ENCODE results near the gene DNAJC22. TPM values are rescaled to one million over a fixed set of nuclear protein-coding genes. Genes with fewer than 3 reads are reported as not detected.
"Not testable (repeated sequence)": the region's sequence is repeated elsewhere in the genome, so short reads cannot be mapped to it uniquely, and the experiment has no call there.

Gene DNAJC22
- total and polyA plus RNA-seq, 2 experiments from 2014 or later = 17.8 to 28.3 TPM

DNA sequence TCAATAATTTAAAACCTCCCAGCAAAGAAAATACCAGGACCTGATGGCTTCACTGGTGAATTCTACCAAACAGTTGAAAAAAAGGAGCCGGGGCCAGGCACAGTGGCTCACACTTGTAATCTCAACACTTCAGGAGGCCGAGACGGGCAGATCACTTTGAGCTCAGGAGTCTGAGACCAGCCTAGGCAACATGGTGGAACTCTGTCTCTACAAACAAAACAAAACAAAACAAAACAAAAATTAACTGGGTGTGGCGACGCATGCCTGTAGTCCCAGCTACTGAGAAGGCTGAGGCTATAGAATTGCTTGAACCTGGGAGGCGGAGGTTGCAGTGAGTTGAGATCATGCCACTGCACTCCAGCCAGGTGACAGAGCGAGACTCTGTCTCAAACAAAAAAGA lies 37.3 kb upstream of the DNAJC22 start:
- H3K9me2 ChIP-seq (replicated peaks; ENCODE audit: insufficient read depth) = no peaks in the 10 kb centered on the region
- H3K4me2 ChIP-seq = no peak overlapping the region
- no peak overlapping the region for H2AFZ ChIP-seq
- H3K27me3 ChIP-seq = peaks cover 6% of the 10 kb centered on the region
- no peaks in the 10 kb centered on the region for H3K36me3 ChIP-seq (replicated peaks; ENCODE audit: insufficient read depth, low read depth)
- H3K27ac ChIP-seq = no peak overlapping the region
- H3K79me2 ChIP-seq = no peaks in the 10 kb centered on the region
- H3K9me3 ChIP-seq (ENCODE audit: low read depth) = no peaks in the 10 kb centered on the region
- H3K4me3 ChIP-seq = no peak overlapping the region
- no peaks in the 10 kb centered on the region for H4K20me1 ChIP-seq (ENCODE audit: insufficient read depth, poor library complexity, severe bottlenecking)
- H3K4me1 ChIP-seq (ENCODE audit: insufficient read depth) = no peaks in the 10 kb centered on the region
- TF ChIP-seq CTCF (IDR thresholded peaks at IDR 0.05; ENCODE audit: poor library complexity) (no peak), EZH2 (IDR thresholded peaks at IDR 0.05; ENCODE audit: borderline replicate concordance) (no peak), EZH2phosphoT487 (IDR thresholded peaks at IDR 0.05; ENCODE audit: low read depth, severe bottlenecking, unreplicated experiment) (no peak)
- DNase-seq (ENCODE audit: low spot score) = no peak
- WGBS (ENCODE audit: low lambda C conversion rate, missing lambda C conversion rate) = 91% methylated on average over 7 of the region's 7 CpGs

- 67% methylated on average over 3 of the region's 3 CpGs for WGBS (ENCODE audit: low lambda C conversion rate, missing lambda C conversion rate)
- H3K79me2 ChIP-seq; H3K27me3 ChIP-seq; H3K9me2 ChIP-seq (replicated peaks; ENCODE audit: insufficient read depth); H3K4me1 ChIP-seq (ENCODE audit: insufficient read depth); H3K9me3 ChIP-seq (ENCODE audit: low read depth); H3K4me3 ChIP-seq; H3K27ac ChIP-seq; H3K4me2 ChIP-seq; DNase-seq (ENCODE audit: low spot score); H3K36me3 ChIP-seq (replicated peaks; ENCODE audit: insufficient read depth, low read depth); H4K20me1 ChIP-seq (ENCODE audit: insufficient read depth, poor library complexity, severe bottlenecking); H2AFZ ChIP-seq: not testable (repeated sequence)
Observed at GRCh38 chr12:49310451-49311000, 36.2 kb upstream of the DNAJC22 start.

- H3K27me3 ChIP-seq = no peaks in the 10 kb centered on the region
- WGBS (ENCODE audit: low lambda C conversion rate, missing lambda C conversion rate) = 71% methylated on average over 1 of the region's 1 CpG
- no peaks in the 10 kb centered on the region for H4K20me1 ChIP-seq (ENCODE audit: insufficient read depth, poor library complexity, severe bottlenecking)
- H3K9me2 ChIP-seq (replicated peaks; ENCODE audit: insufficient read depth) = no peaks in the 10 kb centered on the region
- no peak overlapping the region for H3K4me2 ChIP-seq
- no peaks in the 10 kb centered on the region for H3K9me3 ChIP-seq (ENCODE audit: low read depth)
- H3K27ac ChIP-seq = no peak overlapping the region
- no peak overlapping the region for H2AFZ ChIP-seq
- H3K79me2 ChIP-seq = no peaks in the 10 kb centered on the region
- H3K36me3 ChIP-seq (replicated peaks; ENCODE audit: insufficient read depth, low read depth) = no peaks in the 10 kb centered on the region
- no peak for DNase-seq (ENCODE audit: low spot score)
- no peak overlapping the region for H3K4me3 ChIP-seq
- TF ChIP-seq EZH2phosphoT487 (IDR thresholded peaks at IDR 0.05; ENCODE audit: low read depth, severe bottlenecking, unreplicated experiment) = no peak
- no peak for TF ChIP-seq EZH2 (IDR thresholded peaks at IDR 0.05; ENCODE audit: borderline replicate concordance)
- TF ChIP-seq CTCF (IDR thresholded peaks at IDR 0.05; ENCODE audit: poor library complexity) = no peak
- H3K4me1 ChIP-seq (ENCODE audit: insufficient read depth) = no peaks in the 10 kb centered on the region
Observed at GRCh38 chr12:49314811-49315210, 31.9 kb upstream of the DNAJC22 start.

DNA sequence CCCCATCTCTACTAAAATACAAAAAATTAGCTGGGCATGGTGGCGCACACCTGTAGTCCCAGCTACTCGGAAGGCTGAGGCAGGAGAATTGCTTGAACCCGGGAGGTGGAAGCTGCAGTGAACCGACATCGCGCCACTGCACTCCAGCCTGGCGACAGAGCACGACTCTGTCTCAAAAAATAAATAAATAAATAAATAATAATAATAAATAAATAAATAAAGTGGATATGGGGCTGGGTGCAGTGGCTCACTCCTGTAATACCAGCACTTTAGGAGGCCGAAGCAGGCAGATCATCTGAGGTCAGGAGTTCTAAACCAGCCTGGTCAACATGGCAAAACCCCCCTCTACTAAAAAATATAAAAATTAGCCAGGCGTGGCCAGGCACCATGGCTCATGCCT lies 29.6 kb upstream of the DNAJC22 start:
- not testable (repeated sequence) for H2AFZ ChIP-seq; H3K36me3 ChIP-seq (replicated peaks; ENCODE audit: insufficient read depth, low read depth); H3K4me1 ChIP-seq (ENCODE audit: insufficient read depth); H4K20me1 ChIP-seq (ENCODE audit: insufficient read depth, poor library complexity, severe bottlenecking); H3K4me2 ChIP-seq; H3K27me3 ChIP-seq; H3K9me3 ChIP-seq (ENCODE audit: low read depth); H3K4me3 ChIP-seq; H3K27ac ChIP-seq; H3K9me2 ChIP-seq (replicated peaks; ENCODE audit: insufficient read depth); H3K79me2 ChIP-seq; DNase-seq (ENCODE audit: low spot score)
- WGBS (ENCODE audit: low lambda C conversion rate, missing lambda C conversion rate) = 91% methylated on average over 10 of the region's 10 CpGs

GRCh38 chr12:49320411-49321103 lies 26.1 kb upstream of the DNAJC22 start:
- not testable (repeated sequence) for H3K79me2 ChIP-seq; H2AFZ ChIP-seq; H3K9me2 ChIP-seq (replicated peaks; ENCODE audit: insufficient read depth); DNase-seq (ENCODE audit: low spot score); H3K36me3 ChIP-seq (replicated peaks; ENCODE audit: insufficient read depth, low read depth); H3K9me3 ChIP-seq (ENCODE audit: low read depth); H3K4me1 ChIP-seq (ENCODE audit: insufficient read depth); H3K27me3 ChIP-seq; H3K4me3 ChIP-seq; H4K20me1 ChIP-seq (ENCODE audit: insufficient read depth, poor library complexity, severe bottlenecking); H3K4me2 ChIP-seq; H3K27ac ChIP-seq
- 90% methylated on average over 9 of the region's 9 CpGs for WGBS (ENCODE audit: low lambda C conversion rate, missing lambda C conversion rate)
